ENCODE data around the gene BSN. TPM values are rescaled to one million over a fixed set of nuclear protein-coding genes. Genes with fewer than 3 reads are reported as not detected.

Gene BSN
- total RNA-seq, 4 donors from 2014 or later: 0.04 to 0.36 (median 0.14) TPM

DNA sequence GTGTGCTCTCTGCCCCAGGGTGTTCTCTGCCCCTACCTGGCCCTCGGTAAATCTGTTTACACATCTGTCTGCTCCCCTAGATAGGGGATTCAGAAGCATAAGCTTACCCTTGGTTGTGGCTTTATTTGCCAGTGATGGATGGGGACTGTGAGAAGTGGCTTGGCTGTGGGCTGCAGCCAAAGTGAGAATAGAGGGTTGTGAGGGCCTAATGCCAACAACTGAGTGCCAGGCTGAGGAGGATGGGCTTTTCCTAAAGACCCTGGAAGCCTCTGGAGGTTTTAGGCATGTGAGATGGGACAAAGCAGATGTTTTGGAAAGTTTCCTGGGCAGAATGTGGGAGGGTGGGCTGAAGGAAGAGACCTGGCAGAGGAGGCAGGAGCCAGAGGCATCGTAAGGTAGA, 104.4 kb downstream of the BSN start:
- WGBS, 2 donors: 67 to 71% methylated on average over 2 of the region's 2 CpGs
- TF ChIP-seq, protein P1, sequence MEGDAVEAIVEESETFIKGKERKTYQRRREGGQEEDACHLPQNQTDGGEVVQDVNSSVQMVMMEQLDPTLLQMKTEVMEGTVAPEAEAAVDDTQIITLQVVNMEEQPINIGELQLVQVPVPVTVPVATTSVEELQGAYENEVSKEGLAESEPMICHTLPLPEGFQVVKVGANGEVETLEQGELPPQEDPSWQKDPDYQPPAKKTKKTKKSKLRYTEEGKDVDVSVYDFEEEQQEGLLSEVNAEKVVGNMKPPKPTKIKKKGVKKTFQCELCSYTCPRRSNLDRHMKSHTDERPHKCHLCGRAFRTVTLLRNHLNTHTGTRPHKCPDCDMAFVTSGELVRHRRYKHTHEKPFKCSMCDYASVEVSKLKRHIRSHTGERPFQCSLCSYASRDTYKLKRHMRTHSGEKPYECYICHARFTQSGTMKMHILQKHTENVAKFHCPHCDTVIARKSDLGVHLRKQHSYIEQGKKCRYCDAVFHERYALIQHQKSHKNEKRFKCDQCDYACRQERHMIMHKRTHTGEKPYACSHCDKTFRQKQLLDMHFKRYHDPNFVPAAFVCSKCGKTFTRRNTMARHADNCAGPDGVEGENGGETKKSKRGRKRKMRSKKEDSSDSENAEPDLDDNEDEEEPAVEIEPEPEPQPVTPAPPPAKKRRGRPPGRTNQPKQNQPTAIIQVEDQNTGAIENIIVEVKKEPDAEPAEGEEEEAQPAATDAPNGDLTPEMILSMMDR (IDR thresholded peaks at IDR 0.05): no peak
- no peak for TF ChIP-seq POLR2A (IDR thresholded peaks at IDR 0.05)
- intact Hi-C loops (cut with DNase I; ENCODE audit: low total_unique reads): no loop called here
- no peak overlapping the region for H3K4me3 ChIP-seq (ENCODE audit: low read depth, poor library complexity, severe bottlenecking)
- no peak for DNase-seq (ENCODE audit: low spot score in 2 of 2)

DNA sequence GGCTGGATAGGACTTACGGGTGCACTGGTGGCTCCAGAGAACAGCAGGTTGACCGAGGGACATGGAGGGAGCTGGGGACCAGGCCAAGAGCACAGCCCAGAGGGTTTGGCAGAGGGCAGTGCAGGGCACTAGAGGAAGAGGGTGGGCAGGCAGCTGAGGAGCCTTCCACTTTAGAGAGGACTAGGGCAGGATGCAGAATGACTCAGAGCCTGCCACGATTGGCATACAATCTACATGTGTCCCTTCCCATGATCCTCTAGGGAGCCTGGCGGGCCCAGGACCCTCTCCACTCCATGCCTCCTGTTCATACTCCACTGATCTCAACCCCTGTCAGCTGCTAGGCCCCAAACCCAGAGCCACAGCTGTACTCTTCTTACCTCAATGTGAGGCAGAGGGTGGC, 105.5 kb downstream of the BSN start:
- intact Hi-C loops (cut with DNase I; ENCODE audit: low total_unique reads): no loop called here
- TF ChIP-seq, protein P1 (IDR thresholded peaks at IDR 0.05): no peak
- TF ChIP-seq POLR2A (IDR thresholded peaks at IDR 0.05): no peak
- H3K4me3 ChIP-seq (ENCODE audit: low read depth, poor library complexity, severe bottlenecking): no peak overlapping the region
- DNase-seq (ENCODE audit: low spot score in 2 of 2): no peak
- WGBS, 2 donors: 74 to 77% methylated on average over 4 of the region's 4 CpGs

DNA sequence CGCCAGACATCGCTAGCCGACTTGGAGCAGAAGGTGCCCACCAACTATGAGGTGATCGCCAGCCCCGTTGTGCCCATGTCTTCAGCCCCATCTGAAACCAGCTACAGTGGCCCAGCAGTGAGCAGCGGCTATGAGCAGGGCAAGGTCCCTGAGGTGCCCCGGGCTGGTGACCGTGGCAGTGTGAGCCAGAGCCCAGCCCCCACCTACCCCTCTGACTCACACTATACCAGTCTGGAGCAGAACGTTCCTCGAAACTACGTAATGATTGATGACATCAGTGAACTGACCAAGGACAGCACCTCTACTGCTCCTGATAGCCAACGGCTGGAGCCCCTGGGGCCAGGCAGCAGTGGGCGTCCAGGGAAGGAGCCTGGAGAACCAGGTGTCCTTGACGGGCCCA, 107.0 kb downstream of the BSN start:
- TF ChIP-seq, protein P1 (IDR thresholded peaks at IDR 0.05): no peak
- no peak for TF ChIP-seq POLR2A (IDR thresholded peaks at IDR 0.05)
- DNase-seq (ENCODE audit: low spot score in 2 of 2): no peak
- WGBS, 2 donors: 84 to 91% methylated on average over 14 of the region's 14 CpGs
- intact Hi-C loops (cut with DNase I; ENCODE audit: low total_unique reads): no loop called here
- no peak overlapping the region for H3K4me3 ChIP-seq (ENCODE audit: low read depth, poor library complexity, severe bottlenecking)

DNA sequence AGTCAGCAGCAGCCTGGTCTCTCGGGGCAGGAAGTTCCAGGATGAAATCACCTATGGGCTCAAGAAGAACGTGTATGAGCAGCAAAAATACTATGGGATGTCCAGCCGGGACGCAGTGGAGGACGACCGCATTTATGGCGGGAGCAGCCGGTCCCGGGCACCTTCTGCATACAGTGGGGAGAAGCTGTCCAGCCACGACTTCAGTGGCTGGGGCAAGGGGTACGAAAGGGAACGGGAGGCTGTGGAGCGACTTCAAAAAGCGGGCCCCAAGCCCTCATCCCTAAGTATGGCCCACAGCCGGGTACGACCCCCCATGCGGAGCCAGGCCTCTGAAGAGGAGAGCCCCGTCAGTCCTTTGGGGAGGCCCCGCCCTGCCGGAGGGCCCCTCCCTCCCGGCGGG, 107.7 kb downstream of the BSN start:
- TF ChIP-seq, protein P1 (IDR thresholded peaks at IDR 0.05): no peak
- TF ChIP-seq POLR2A (IDR thresholded peaks at IDR 0.05): no peak
- no peak overlapping the region for H3K4me3 ChIP-seq (ENCODE audit: low read depth, poor library complexity, severe bottlenecking)
- WGBS, 2 donors: 85% methylated on average over 20 to 22 of the region's 22 CpGs
- intact Hi-C loops (cut with DNase I; ENCODE audit: low total_unique reads): loop anchor here (2.0 kb wide), 1 partner anchor 119 kb away; no protein-coding TSS in a partner anchor
- no peak for DNase-seq (ENCODE audit: low spot score in 2 of 2)

DNA sequence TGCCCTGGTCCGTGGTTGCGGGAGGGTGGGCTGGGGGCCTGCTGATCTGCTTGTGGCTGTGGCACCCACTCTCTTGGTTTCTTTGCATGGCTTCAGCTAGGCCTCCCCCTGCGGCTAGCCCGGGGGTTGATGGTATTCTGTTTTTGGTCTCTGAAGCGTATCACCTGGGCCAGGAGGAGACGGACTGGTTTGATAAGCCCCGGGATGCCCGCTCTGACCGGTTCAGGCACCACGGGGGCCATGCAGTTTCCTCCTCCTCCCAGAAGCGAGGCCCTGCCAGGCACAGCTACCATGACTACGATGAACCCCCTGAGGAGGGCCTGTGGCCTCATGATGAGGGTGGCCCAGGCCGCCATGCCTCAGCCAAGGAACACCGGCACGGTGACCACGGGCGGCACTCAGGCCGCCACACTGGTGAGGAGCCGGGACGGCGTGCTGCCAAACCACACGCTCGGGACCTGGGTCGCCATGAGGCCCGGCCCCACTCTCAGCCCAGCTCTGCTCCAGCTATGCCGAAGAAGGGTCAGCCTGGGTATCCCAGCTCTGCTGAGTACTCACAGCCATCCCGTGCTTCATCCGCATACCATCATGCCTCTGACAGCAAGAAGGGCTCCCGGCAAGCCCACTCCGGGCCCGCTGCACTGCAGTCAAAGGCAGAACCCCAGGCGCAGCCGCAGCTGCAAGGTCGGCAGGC, 108.6 kb downstream of the BSN start:
- no peak for DNase-seq (ENCODE audit: low spot score in 2 of 2)
- intact Hi-C loops (cut with DNase I; ENCODE audit: low total_unique reads): loop anchor here (2.0 kb wide), 1 partner anchor 120 kb away; no protein-coding TSS in a partner anchor
- no peak overlapping the region for H3K4me3 ChIP-seq (ENCODE audit: low read depth, poor library complexity, severe bottlenecking)
- TF ChIP-seq, protein P1 (IDR thresholded peaks at IDR 0.05): no peak
- TF ChIP-seq POLR2A (IDR thresholded peaks at IDR 0.05): no peak
- WGBS, 2 donors: 94 to 96% methylated on average over 27 to 32 of the region's 34 CpGs

DNA sequence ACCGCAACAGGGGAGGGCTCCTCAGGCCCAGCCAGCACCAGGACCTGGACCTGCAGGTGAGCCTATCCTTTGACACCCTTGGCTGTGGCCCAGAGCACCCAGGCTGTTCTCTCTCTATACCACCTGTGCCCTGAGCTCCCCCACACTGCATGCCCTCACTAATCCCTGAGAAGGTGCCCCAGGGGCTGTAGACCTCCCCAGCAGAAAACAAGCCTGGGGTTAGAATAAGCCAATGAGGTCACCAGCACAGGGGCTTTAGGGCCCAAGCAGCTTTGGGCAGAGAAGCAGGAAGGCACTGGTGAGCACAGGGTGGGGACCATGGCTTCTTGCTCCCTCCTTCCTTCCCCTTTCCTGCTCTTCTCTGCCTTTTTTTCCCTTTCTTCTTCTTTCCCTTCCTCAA, 109.6 kb downstream of the BSN start:
- no peak overlapping the region for H3K4me3 ChIP-seq (ENCODE audit: low read depth, poor library complexity, severe bottlenecking)
- DNase-seq (ENCODE audit: low spot score in 2 of 2): no peak
- TF ChIP-seq, protein P1 (IDR thresholded peaks at IDR 0.05): no peak
- no peak for TF ChIP-seq POLR2A (IDR thresholded peaks at IDR 0.05)
- WGBS, 2 donors: 100% methylated on average over 1 of the region's 1 CpG
- intact Hi-C loops (cut with DNase I; ENCODE audit: low total_unique reads): loop anchor here (2.0 kb wide), 1 partner anchor 121 kb away; no protein-coding TSS in a partner anchor
